ENCODE data around the gene CHAT.

The CHAT gene

GRCh38 chr10:49664006-49664841 lies 50.4 kb downstream of the CHAT start:
- no peak for DNase-seq (ENCODE audit: extremely low read depth, low read depth)
- no peak overlapping the region for H3K4me3 ChIP-seq (replicated peaks; ENCODE audit: low read depth, low read length)
- no peak for TF ChIP-seq CTCF (IDR thresholded peaks at IDR 0.05; ENCODE audit: low read depth, low read length, missing control alignments)

- H3K4me3 ChIP-seq (replicated peaks; ENCODE audit: low read depth, low read length), result no peak overlapping the region
- DNase-seq (ENCODE audit: extremely low read depth, low read depth), result no peak
- TF ChIP-seq CTCF (IDR thresholded peaks at IDR 0.05; ENCODE audit: low read depth, low read length, missing control alignments), result no peak
Observed at GRCh38 chr10:49664842-49665355, 51.1 kb downstream of the CHAT start.

- no peak overlapping the region for H3K4me3 ChIP-seq (replicated peaks; ENCODE audit: low read depth, low read length)
- no peak for TF ChIP-seq CTCF (IDR thresholded peaks at IDR 0.05; ENCODE audit: low read depth, low read length, missing control alignments)
- no peak for DNase-seq (ENCODE audit: extremely low read depth, low read depth)
Observed at GRCh38 chr10:49666054-49666615, 52.3 kb downstream of the CHAT start.

DNA sequence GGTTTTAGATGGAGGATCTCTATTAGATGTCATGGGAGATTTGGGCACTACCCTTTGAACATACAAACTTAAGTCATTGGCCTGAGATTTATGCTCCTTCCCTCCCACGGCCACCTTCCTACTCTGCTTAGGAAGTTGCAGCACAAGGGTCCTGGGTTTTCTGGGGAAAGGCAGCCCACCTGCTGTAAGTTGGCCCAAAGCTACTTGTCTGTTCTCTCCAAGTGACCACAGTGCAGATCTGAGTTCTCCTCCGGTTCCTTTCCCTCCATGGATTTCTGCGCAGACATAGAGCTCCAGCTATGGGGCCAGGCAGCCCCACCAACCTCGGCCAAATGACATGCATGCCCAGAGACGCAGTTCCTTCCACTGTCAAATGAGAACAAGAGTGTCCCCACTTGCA lies 52.8 kb downstream of the CHAT start:
- DNase-seq (ENCODE audit: extremely low read depth, low read depth), result no peak
- no peak for TF ChIP-seq CTCF (IDR thresholded peaks at IDR 0.05; ENCODE audit: low read depth, low read length, missing control alignments)
- no peak overlapping the region for H3K4me3 ChIP-seq (replicated peaks; ENCODE audit: low read depth, low read length)

GRCh38 chr10:49667991-49668390 lies 54.2 kb downstream of the CHAT start:
- TF ChIP-seq CTCF (IDR thresholded peaks at IDR 0.05; ENCODE audit: low read depth, low read length, missing control alignments), result no peak
- DNase-seq (ENCODE audit: extremely low read depth, low read depth), result no peak
- no peak overlapping the region for H3K4me3 ChIP-seq (replicated peaks; ENCODE audit: low read depth, low read length)

DNA sequence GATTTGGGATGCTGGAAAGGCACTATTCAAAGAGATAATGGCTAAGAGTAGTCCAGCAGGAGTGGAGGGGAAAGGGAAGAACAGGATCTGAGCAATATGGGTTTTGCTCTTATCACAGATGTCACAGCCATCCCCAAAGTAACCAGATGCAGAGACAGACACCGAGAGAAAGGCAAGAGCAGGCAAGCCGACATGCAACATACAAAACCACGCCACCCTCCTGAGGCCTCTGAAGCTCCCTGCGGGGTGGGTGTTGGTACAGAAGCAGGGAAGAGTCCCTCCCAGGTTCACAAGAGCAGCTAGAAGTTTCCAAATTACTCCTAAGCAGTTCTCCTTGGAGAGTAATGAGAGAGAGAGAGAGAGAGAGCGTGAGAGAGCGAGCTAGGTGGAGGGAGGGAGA lies 54.8 kb downstream of the CHAT start:
- DNase-seq (ENCODE audit: extremely low read depth, low read depth), result no peak
- H3K4me3 ChIP-seq (replicated peaks; ENCODE audit: low read depth, low read length), result no peak overlapping the region
- no peak for TF ChIP-seq CTCF (IDR thresholded peaks at IDR 0.05; ENCODE audit: low read depth, low read length, missing control alignments)
